ENCODE results near the gene FOXK2.
"Not testable (repeated sequence)": the region's sequence is repeated elsewhere in the genome, so short reads cannot be mapped to it uniquely, and the experiment has no call there.

FOXK2 gene

GRCh38 chr17:82525712-82526111 lies 6.2 kb downstream of the FOXK2 start:
- TF ChIP-seq CTCF (IDR thresholded peaks at IDR 0.05; ENCODE audit: low read depth, low read length) = no peak
- no peak for DNase-seq (ENCODE audit: extremely low read depth, low read depth)

- no peak for DNase-seq (ENCODE audit: extremely low read depth, low read depth)
- no peak for TF ChIP-seq CTCF (IDR thresholded peaks at IDR 0.05; ENCODE audit: low read depth, low read length)
These were observed 8.4 kb downstream of the FOXK2 start for GRCh38 chr17:82527898-82528297.

GRCh38 chr17:82528484-82529265 lies 9.1 kb downstream of the FOXK2 start:
- TF ChIP-seq CTCF (IDR thresholded peaks at IDR 0.05; ENCODE audit: low read depth, low read length) = peak; percentile 24
- DNase-seq (ENCODE audit: extremely low read depth, low read depth) = no peak

- no peak for DNase-seq (ENCODE audit: extremely low read depth, low read depth)
- TF ChIP-seq CTCF (IDR thresholded peaks at IDR 0.05; ENCODE audit: low read depth, low read length) = no peak
These were observed 10.4 kb downstream of the FOXK2 start for GRCh38 chr17:82529914-82530300.

- no peak for TF ChIP-seq CTCF (IDR thresholded peaks at IDR 0.05; ENCODE audit: low read depth, low read length)
- DNase-seq (ENCODE audit: extremely low read depth, low read depth) = no peak
These were observed 11.9 kb downstream of the FOXK2 start for GRCh38 chr17:82531431-82531881.

GRCh38 chr17:82534401-82534812 lies 14.9 kb downstream of the FOXK2 start:
- TF ChIP-seq CTCF (IDR thresholded peaks at IDR 0.05; ENCODE audit: low read depth, low read length) = no peak
- no peak for DNase-seq (ENCODE audit: extremely low read depth, low read depth)

GRCh38 chr17:82536512-82537201 lies 17.1 kb downstream of the FOXK2 start:
- TF ChIP-seq CTCF (IDR thresholded peaks at IDR 0.05; ENCODE audit: low read depth, low read length) = no peak
- DNase-seq (ENCODE audit: extremely low read depth, low read depth) = no peak

GRCh38 chr17:82537228-82537627 lies 17.7 kb downstream of the FOXK2 start:
- DNase-seq (ENCODE audit: extremely low read depth, low read depth) = not testable (repeated sequence)

- DNase-seq (ENCODE audit: extremely low read depth, low read depth) = not testable (repeated sequence)
These were observed 19.5 kb downstream of the FOXK2 start for GRCh38 chr17:82539076-82539475.
